SK-N-SH treated with all-trans-retinoic acid at 6 μM for 48 hours (cell line): ENCODE measurements around the gene DNAJC30.

Experiments used
- ATAC-seq: fragments of 200-7000 bp; cut with Tn5 transposase; 3 replicates; pipeline ENCODE4 v1.9.1; 2020; ENCODE audit warnings: mild to moderate bottlenecking, moderate library complexity
- CSDC2 ChIP-seq: fragments of 250-450 bp; sonication (Bioruptor Pico); IDR thresholded peaks from 2 replicates; pipeline ENCODE4 v1.5.0; 2020; ENCODE audit warnings: mild to moderate bottlenecking, moderate library complexity
- ESRRG ChIP-seq: fragments of 250-450 bp; sonication (Bioruptor Pico); IDR thresholded peaks from 2 replicates; pipeline ENCODE4 v1.6.1; 2021; ENCODE audit warnings: mild to moderate bottlenecking
- GLIS3 ChIP-seq: fragments of 250-450 bp; sonication (Bioruptor Pico); IDR thresholded peaks from 2 replicates; pipeline ENCODE4 v1.5.0; 2020; ENCODE audit warnings: mild to moderate bottlenecking, moderate library complexity
- ISL1 ChIP-seq: fragments of 250-450 bp; sonication (Bioruptor Pico); IDR thresholded peaks from 2 replicates; pipeline ENCODE4 v2.1.2; 2022; ENCODE audit warnings: mild to moderate bottlenecking, moderate library complexity
- PPARA ChIP-seq: fragments of 250-450 bp; sonication (Bioruptor Pico); IDR thresholded peaks from 2 replicates; pipeline ENCODE4 v1.5.0; 2020; ENCODE audit warnings: mild to moderate bottlenecking, borderline replicate concordance
- RARB ChIP-seq: fragments of 250-450 bp; sonication (Bioruptor Pico); IDR thresholded peaks from 2 replicates; pipeline ENCODE4 v1.8.0; 2021; ENCODE audit warnings: mild to moderate bottlenecking, moderate library complexity
- SNAI2 ChIP-seq: fragments of 250-450 bp; sonication (Bioruptor Pico); IDR thresholded peaks from 2 replicates; pipeline ENCODE4 v1.5.0; 2020; ENCODE audit warnings: mild to moderate bottlenecking, moderate library complexity
- TCF4 ChIP-seq: fragments of 250-450 bp; sonication (Bioruptor Pico); IDR thresholded peaks from 2 replicates; pipeline ENCODE4 v1.8.0; 2021; ENCODE audit warnings: mild to moderate bottlenecking, moderate library complexity, borderline replicate concordance
- TOX ChIP-seq: fragments of 250-450 bp; sonication (Bioruptor Pico); IDR thresholded peaks from 2 replicates; pipeline ENCODE4 v1.8.0; 2021; ENCODE audit warnings: mild to moderate bottlenecking, moderate library complexity, borderline replicate concordance
- ZC3H10 ChIP-seq: fragments of 250-450 bp; sonication (Bioruptor Pico); IDR thresholded peaks from 2 replicates; pipeline ENCODE4 v1.5.1; 2021; ENCODE audit warnings: mild to moderate bottlenecking, moderate library complexity
- ZFP3 ChIP-seq: fragments of 250-450 bp; sonication (Bioruptor Pico); IDR thresholded peaks from 2 replicates; pipeline ENCODE4 v1.5.0; 2020; ENCODE audit warnings: mild to moderate bottlenecking, moderate library complexity
- ZFP30 ChIP-seq: fragments of 450-650 bp; formaldehyde crosslinking; IDR thresholded peaks from 2 replicates; pipeline ENCODE4 v1.5.0; 2022; ENCODE audit warnings: mild to moderate bottlenecking, moderate library complexity
- ZNF565 ChIP-seq: fragments of 450-650 bp; formaldehyde crosslinking; conservative IDR thresholded peaks from 2 replicates; pipeline ENCODE4 v1.5.0; 2020; ENCODE audit warnings: low read depth, mild to moderate bottlenecking, moderate library complexity
- ZNF70 ChIP-seq: fragments of 450-650 bp; formaldehyde crosslinking; IDR thresholded peaks from 2 replicates; pipeline ENCODE4 v1.5.0; 2020; ENCODE audit warnings: mild to moderate bottlenecking, moderate library complexity
- ZNF8 ChIP-seq: fragments of 450-650 bp; formaldehyde crosslinking; IDR thresholded peaks from 2 replicates; pipeline ENCODE4 v1.5.0; 2020; ENCODE audit warnings: mild to moderate bottlenecking, moderate library complexity
- TF ChIP-seq, protein P1 (sequence below): fragments of 250-450 bp; sonication (Bioruptor Pico); IDR thresholded peaks from 2 replicates; pipeline ENCODE4 v1.8.0; 2020; ENCODE audit warnings: mild to moderate bottlenecking, moderate library complexity, borderline replicate concordance
- TF ChIP-seq, protein P2 (sequence below): fragments of 250-450 bp; sonication (Bioruptor Pico); IDR thresholded peaks from 2 replicates; pipeline ENCODE4 v1.5.1; 2020; ENCODE audit warnings: low read depth, mild to moderate bottlenecking, moderate library complexity
- TF ChIP-seq, protein P3 (sequence below): fragments of 250-450 bp; sonication (Bioruptor Pico); IDR thresholded peaks from 2 replicates; pipeline ENCODE4 v1.5.1; 2021; ENCODE audit warnings: mild to moderate bottlenecking, moderate library complexity
- TF ChIP-seq, protein P4 (sequence below): fragments of 250-450 bp; sonication (Bioruptor Pico); IDR thresholded peaks from 2 replicates; pipeline ENCODE4 v1.8.0; 2021; ENCODE audit warnings: low read depth, mild to moderate bottlenecking, moderate library complexity, borderline replicate concordance
- TF ChIP-seq, protein P5 (sequence below): fragments of 250-450 bp; sonication (Bioruptor Pico); IDR thresholded peaks from 2 replicates; pipeline ENCODE4 v1.5.0; 2020; ENCODE audit warnings: mild to moderate bottlenecking, moderate library complexity

Gene DNAJC30

DNA sequence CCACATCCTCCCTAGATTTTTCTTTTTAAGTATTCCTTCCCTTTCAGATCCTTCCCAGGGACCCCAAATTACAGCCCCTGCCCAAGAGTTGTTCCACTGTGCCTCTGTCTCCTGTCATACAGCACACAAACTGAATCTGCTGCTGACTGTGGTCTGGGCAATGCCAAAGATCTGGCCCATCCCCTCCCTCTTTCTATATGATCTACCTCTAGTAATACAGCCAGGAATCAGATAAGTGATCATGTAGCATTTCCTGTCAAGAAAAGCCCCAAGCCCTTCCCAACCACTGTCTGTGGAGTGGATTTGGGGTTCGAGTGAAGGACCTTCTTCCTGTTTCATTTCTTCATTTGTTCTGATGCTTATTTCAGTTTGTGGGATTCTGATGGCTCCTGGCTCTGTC is 29.5 kb upstream of the DNAJC30 start:
- TF ChIP-seq, protein P1, sequence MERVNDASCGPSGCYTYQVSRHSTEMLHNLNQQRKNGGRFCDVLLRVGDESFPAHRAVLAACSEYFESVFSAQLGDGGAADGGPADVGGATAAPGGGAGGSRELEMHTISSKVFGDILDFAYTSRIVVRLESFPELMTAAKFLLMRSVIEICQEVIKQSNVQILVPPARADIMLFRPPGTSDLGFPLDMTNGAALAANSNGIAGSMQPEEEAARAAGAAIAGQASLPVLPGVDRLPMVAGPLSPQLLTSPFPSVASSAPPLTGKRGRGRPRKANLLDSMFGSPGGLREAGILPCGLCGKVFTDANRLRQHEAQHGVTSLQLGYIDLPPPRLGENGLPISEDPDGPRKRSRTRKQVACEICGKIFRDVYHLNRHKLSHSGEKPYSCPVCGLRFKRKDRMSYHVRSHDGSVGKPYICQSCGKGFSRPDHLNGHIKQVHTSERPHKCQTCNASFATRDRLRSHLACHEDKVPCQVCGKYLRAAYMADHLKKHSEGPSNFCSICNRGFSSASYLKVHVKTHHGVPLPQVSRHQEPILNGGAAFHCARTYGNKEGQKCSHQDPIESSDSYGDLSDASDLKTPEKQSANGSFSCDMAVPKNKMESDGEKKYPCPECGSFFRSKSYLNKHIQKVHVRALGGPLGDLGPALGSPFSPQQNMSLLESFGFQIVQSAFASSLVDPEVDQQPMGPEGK (CRISPR knock-in tag): no peak
- peak; percentile 100 for TF ChIP-seq ZNF70 (CRISPR knock-in tag)
- no peak for ATAC-seq

DNA sequence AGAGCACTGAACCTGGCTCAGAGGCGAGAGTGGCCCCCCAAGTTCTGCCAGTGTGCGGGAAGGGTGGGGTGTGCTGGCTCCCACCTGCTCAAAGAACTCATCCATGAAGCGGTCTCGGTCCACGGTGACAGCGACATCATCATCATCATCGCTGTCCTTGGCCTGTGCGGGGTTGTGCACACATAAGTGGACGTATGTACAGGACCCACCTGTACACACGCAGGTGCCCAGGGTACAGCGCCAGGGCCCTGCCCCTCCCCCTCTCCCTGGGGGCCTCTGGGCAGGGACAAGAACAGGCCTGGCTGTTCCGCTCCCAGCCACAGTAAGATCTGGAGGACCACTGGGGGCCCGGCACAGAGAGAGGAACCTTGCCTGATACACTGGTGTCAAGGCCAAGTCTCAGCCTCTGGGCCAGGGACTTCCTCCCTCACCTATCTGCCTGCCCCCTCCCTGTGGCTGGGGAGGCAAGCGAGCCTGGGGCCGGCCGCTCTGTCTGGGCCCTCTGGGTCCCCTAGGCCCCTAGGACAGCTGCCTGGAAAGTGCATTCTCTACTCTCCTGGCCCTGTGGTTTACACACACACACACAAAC is 25.8 kb upstream of the DNAJC30 start:
- TF ChIP-seq TOX (no peak), SNAI2 (CRISPR knock-in tag) (no peak), ZFP3 (CRISPR knock-in tag) (no peak), RARB (CRISPR knock-in tag) (no peak), CSDC2 (no peak), ZFP30 (no peak), PPARA (no peak), TCF4 (no peak), ISL1 (CRISPR knock-in tag) (no peak)
- TF ChIP-seq, protein P2, sequence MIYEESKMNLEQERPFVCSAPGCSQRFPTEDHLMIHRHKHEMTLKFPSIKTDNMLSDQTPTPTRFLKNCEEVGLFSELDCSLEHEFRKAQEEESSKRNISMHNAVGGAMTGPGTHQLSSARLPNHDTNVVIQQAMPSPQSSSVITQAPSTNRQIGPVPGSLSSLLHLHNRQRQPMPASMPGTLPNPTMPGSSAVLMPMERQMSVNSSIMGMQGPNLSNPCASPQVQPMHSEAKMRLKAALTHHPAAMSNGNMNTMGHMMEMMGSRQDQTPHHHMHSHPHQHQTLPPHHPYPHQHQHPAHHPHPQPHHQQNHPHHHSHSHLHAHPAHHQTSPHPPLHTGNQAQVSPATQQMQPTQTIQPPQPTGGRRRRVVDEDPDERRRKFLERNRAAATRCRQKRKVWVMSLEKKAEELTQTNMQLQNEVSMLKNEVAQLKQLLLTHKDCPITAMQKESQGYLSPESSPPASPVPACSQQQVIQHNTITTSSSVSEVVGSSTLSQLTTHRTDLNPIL (CRISPR knock-in tag): no peak
- TF ChIP-seq, protein P1 (CRISPR knock-in tag): no peak
- TF ChIP-seq, protein P3, sequence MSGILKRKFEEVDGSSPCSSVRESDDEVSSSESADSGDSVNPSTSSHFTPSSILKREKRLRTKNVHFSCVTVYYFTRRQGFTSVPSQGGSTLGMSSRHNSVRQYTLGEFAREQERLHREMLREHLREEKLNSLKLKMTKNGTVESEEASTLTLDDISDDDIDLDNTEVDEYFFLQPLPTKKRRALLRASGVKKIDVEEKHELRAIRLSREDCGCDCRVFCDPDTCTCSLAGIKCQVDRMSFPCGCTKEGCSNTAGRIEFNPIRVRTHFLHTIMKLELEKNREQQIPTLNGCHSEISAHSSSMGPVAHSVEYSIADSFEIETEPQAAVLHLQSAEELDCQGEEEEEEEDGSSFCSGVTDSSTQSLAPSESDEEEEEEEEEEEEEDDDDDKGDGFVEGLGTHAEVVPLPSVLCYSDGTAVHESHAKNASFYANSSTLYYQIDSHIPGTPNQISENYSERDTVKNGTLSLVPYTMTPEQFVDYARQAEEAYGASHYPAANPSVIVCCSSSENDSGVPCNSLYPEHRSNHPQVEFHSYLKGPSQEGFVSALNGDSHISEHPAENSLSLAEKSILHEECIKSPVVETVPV (CRISPR knock-in tag): no peak
- TF ChIP-seq, protein P4, sequence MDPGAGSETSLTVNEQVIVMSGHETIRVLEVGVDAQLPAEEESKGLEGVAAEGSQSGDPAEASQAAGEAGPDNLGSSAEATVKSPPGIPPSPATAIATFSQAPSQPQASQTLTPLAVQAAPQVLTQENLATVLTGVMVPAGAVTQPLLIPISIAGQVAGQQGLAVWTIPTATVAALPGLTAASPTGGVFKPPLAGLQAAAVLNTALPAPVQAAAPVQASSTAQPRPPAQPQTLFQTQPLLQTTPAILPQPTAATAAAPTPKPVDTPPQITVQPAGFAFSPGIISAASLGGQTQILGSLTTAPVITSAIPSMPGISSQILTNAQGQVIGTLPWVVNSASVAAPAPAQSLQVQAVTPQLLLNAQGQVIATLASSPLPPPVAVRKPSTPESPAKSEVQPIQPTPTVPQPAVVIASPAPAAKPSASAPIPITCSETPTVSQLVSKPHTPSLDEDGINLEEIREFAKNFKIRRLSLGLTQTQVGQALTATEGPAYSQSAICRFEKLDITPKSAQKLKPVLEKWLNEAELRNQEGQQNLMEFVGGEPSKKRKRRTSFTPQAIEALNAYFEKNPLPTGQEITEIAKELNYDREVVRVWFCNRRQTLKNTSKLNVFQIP (CRISPR knock-in tag): no peak
- TF ChIP-seq, protein P5, sequence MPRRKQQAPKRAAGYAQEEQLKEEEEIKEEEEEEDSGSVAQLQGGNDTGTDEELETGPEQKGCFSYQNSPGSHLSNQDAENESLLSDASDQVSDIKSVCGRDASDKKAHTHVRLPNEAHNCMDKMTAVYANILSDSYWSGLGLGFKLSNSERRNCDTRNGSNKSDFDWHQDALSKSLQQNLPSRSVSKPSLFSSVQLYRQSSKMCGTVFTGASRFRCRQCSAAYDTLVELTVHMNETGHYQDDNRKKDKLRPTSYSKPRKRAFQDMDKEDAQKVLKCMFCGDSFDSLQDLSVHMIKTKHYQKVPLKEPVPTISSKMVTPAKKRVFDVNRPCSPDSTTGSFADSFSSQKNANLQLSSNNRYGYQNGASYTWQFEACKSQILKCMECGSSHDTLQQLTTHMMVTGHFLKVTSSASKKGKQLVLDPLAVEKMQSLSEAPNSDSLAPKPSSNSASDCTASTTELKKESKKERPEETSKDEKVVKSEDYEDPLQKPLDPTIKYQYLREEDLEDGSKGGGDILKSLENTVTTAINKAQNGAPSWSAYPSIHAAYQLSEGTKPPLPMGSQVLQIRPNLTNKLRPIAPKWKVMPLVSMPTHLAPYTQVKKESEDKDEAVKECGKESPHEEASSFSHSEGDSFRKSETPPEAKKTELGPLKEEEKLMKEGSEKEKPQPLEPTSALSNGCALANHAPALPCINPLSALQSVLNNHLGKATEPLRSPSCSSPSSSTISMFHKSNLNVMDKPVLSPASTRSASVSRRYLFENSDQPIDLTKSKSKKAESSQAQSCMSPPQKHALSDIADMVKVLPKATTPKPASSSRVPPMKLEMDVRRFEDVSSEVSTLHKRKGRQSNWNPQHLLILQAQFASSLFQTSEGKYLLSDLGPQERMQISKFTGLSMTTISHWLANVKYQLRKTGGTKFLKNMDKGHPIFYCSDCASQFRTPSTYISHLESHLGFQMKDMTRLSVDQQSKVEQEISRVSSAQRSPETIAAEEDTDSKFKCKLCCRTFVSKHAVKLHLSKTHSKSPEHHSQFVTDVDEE (CRISPR knock-in tag): no peak
- no peak for ATAC-seq

DNA sequence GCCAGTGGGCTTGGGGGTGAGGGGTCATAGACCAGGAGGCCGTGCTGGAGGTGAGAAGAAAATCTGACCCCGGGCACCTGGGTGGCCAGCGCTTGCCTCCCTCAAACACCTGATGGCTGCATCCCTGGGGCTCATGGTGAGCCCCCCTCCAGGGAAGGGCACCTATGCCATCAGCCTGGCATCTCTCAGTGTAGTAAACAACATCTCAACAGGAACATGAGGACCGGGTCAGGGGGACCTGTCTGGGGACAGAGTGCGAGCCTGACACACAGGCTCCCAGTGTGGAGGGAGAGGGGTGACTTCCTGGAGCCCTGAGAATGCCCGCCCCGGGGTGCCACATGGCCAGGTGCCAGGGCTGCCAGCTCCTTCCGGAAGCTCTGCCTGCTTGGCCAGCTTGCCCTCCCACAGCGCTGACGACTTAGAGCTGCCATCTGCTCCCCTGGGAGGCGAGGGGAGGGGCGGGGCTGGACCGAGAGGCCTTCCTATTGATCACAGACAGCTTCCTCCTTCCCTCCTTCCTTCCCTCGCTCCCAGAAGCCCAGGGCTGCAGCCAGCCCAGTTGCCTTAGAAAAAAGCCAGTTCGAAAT is 23.9 kb upstream of the DNAJC30 start:
- TF ChIP-seq ZC3H10 (CRISPR knock-in tag) (no peak), GLIS3 (CRISPR knock-in tag) (no peak), ZNF565 (no peak), ESRRG (CRISPR knock-in tag) (no peak), ZNF8 (CRISPR knock-in tag) (no peak)
- ATAC-seq: peak; percentile 55
